Measurements from ENCODE around the gene MRTFA. TPM values are rescaled to one million over a fixed set of nuclear protein-coding genes. Genes with fewer than 3 reads are reported as not detected.

The MRTFA gene
- total RNA-seq, 1 experiment from 2014 or later = 28.0 TPM

DNA sequence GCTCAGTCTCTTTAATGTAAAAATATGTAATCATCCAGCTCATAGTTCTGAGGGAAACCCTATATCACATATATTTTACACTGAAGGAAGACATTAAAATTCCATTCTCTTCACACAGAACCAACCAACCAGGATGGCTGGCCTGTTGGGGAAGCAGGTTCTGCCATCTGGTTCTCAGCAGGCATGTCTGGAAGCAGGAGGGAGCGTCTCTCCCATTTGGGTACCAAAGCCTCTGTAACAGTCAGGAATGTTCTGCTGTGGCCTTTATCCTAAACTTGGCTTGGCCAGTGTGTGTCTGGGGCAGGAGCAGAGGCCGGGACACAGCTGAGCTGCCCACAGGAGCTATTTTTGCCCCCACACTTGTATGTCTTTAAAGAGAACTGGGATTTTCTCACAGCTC is 236.9 kb downstream of the MRTFA start:
- Histone ChIP-seq H3K9me2 (ENCODE audit: insufficient read depth) (no peaks in the 10 kb centered on the region), H2AFZ (ENCODE audit: low read depth, low read length, poor library complexity, severe bottlenecking) (no peak overlapping the region), H4K20me1 (ENCODE audit: insufficient read depth) (no peaks in the 10 kb centered on the region), H3K9ac (ENCODE audit: low read length) (no peak overlapping the region), H3K27me3 (ENCODE audit: insufficient read depth, low read length) (no peaks in the 10 kb centered on the region), H3K27ac (ENCODE audit: low read depth, low read length) (no peak overlapping the region), H3K4me3 (replicated peaks in 1 of 2; ENCODE audit: low read depth in 1 of 2, low read length in 2 of 2) (no peak overlapping the region), H3K9me3 (ENCODE audit: control insufficient read depth in 1 of 2, insufficient read depth in 1 of 2, low read depth in 1 of 2, low read length in 2 of 2) (no peaks in the 10 kb centered on the region), H3K79me2 (ENCODE audit: insufficient read depth, low read length) (peaks cover 6% of the 10 kb centered on the region; the same call in 1 of the 2 replicates), H3K4me1 (ENCODE audit: control insufficient read depth in 1 of 2, insufficient read depth in 2 of 2, low read length in 2 of 2) (peaks cover 6 to 9% of the 10 kb centered on the region in 2 experiments; a peak in 2 of 4 replicates), H3K4me2 (ENCODE audit: low read length) (no peak overlapping the region), H3K36me3 (ENCODE audit: control insufficient read depth in 1 of 2, insufficient read depth in 2 of 2, low read length in 2 of 2) (peaks cover 0 to 12% of the 10 kb centered on the region in 2 experiments)
- BruUV-seq (replicated peaks) = no TSS peak
- POLR2A ChIA-PET = no interaction called here
- DNase-seq (ENCODE audit: low read depth, low spot score) (no peak), ATAC-seq (no peak)
- intact Hi-C loops (cut with micrococcal nuclease) = no loop called here
- CTCF ChIA-PET = interaction anchor here (1.5 kb wide), 1 partner anchor 499 kb away, joined by 3 read pairs; no protein-coding TSS in a partner anchor
- TF ChIP-seq SP1 (IDR thresholded peaks at IDR 0.05; ENCODE audit: low read depth) = no peak
- no peak for TF ChIP-seq SRF (IDR thresholded peaks at IDR 0.05; ENCODE audit: low read depth)
- TF ChIP-seq, protein P1, sequence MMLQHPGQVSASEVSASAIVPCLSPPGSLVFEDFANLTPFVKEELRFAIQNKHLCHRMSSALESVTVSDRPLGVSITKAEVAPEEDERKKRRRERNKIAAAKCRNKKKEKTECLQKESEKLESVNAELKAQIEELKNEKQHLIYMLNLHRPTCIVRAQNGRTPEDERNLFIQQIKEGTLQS (IDR thresholded peaks at IDR 0.05) = no peak
- TF ChIP-seq, protein P2, sequence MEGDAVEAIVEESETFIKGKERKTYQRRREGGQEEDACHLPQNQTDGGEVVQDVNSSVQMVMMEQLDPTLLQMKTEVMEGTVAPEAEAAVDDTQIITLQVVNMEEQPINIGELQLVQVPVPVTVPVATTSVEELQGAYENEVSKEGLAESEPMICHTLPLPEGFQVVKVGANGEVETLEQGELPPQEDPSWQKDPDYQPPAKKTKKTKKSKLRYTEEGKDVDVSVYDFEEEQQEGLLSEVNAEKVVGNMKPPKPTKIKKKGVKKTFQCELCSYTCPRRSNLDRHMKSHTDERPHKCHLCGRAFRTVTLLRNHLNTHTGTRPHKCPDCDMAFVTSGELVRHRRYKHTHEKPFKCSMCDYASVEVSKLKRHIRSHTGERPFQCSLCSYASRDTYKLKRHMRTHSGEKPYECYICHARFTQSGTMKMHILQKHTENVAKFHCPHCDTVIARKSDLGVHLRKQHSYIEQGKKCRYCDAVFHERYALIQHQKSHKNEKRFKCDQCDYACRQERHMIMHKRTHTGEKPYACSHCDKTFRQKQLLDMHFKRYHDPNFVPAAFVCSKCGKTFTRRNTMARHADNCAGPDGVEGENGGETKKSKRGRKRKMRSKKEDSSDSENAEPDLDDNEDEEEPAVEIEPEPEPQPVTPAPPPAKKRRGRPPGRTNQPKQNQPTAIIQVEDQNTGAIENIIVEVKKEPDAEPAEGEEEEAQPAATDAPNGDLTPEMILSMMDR (IDR thresholded peaks at IDR 0.05 in 2 of 3, conservative IDR thresholded peaks at IDR 0.05 in 1 of 3; ENCODE audit: borderline replicate concordance in 1 of 3, insufficient read depth in 1 of 3, low read depth in 2 of 3, low read length in 2 of 3) = no peak
- no peak for TF ChIP-seq EZH2phosphoT487 (IDR thresholded peaks at IDR 0.05; ENCODE audit: borderline replicate concordance)
- no peak for TF ChIP-seq EZH2 (IDR thresholded peaks at IDR 0.05)
- no peak for TF ChIP-seq FOSL1 (IDR thresholded peaks at IDR 0.05; ENCODE audit: low read depth)
- TF ChIP-seq SIN3A (IDR thresholded peaks at IDR 0.05; ENCODE audit: low read depth) = no peak
- TF ChIP-seq, protein P3, sequence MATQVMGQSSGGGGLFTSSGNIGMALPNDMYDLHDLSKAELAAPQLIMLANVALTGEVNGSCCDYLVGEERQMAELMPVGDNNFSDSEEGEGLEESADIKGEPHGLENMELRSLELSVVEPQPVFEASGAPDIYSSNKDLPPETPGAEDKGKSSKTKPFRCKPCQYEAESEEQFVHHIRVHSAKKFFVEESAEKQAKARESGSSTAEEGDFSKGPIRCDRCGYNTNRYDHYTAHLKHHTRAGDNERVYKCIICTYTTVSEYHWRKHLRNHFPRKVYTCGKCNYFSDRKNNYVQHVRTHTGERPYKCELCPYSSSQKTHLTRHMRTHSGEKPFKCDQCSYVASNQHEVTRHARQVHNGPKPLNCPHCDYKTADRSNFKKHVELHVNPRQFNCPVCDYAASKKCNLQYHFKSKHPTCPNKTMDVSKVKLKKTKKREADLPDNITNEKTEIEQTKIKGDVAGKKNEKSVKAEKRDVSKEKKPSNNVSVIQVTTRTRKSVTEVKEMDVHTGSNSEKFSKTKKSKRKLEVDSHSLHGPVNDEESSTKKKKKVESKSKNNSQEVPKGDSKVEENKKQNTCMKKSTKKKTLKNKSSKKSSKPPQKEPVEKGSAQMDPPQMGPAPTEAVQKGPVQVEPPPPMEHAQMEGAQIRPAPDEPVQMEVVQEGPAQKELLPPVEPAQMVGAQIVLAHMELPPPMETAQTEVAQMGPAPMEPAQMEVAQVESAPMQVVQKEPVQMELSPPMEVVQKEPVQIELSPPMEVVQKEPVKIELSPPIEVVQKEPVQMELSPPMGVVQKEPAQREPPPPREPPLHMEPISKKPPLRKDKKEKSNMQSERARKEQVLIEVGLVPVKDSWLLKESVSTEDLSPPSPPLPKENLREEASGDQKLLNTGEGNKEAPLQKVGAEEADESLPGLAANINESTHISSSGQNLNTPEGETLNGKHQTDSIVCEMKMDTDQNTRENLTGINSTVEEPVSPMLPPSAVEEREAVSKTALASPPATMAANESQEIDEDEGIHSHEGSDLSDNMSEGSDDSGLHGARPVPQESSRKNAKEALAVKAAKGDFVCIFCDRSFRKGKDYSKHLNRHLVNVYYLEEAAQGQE (IDR thresholded peaks at IDR 0.05; ENCODE audit: low read depth) = no peak
- no peak for TF ChIP-seq POLR2AphosphoS5 (IDR thresholded peaks at IDR 0.05; ENCODE audit: low read depth, low read length)
- no peak for TF ChIP-seq POLR2A (IDR thresholded peaks at IDR 0.05; ENCODE audit: borderline replicate concordance, extremely low read depth, insufficient read depth, insufficient read length)
- TF ChIP-seq ZFX (IDR thresholded peaks at IDR 0.05) = no peak
- TF ChIP-seq TCF7L2 (IDR thresholded peaks at IDR 0.05; ENCODE audit: borderline replicate concordance, extremely low read depth, insufficient read depth, insufficient read length) = no peak
- RAD21 ChIA-PET (ENCODE audit: low non-redundant PET in 1 of 2, low total read pairs in 2 of 2, uncharacterized antibody in 2 of 2, unreplicated experiment in 2 of 2) = no interaction called here
